Endodermal cell (in vitro differentiated cells): ENCODE data around the gene SIDT1. TPM values are rescaled to one million over a fixed set of nuclear protein-coding genes. Genes with fewer than 3 reads are reported as not detected.

Experiments used
- DNase-seq: peaks from one replicate; pipeline ENCODE4 v3.0.0-alpha.2; 2017
- H3K27ac ChIP-seq: 2 replicates; pipeline ENCODE4 v1.5.1; 2013; ENCODE audit warnings: mild to moderate bottlenecking, low read depth, low read length, moderate library complexity
- H3K27me3 ChIP-seq: 2 replicates; pipeline ENCODE4 v1.6.1; 2013; ENCODE audit warnings: mild to moderate bottlenecking, low read length, moderate library complexity; ENCODE audit not compliant: insufficient read depth, control insufficient read depth, poor library complexity, severe bottlenecking
- H3K36me3 ChIP-seq: 2 replicates; pipeline ENCODE4 v1.7.0; 2013; ENCODE audit warnings: mild to moderate bottlenecking, low read length, moderate library complexity; ENCODE audit not compliant: control insufficient read depth, insufficient read depth
- H3K4me1 ChIP-seq: one replicate; pipeline ENCODE4 v1.7.0; 2013; ENCODE audit warnings: low read length; ENCODE audit not compliant: control insufficient read depth, insufficient read depth
- H3K4me3 ChIP-seq: 2 replicates; pipeline ENCODE4 v1.5.1; 2013; ENCODE audit warnings: mild to moderate bottlenecking, low read length, moderate library complexity
- H3K9ac ChIP-seq: 2 replicates; pipeline ENCODE4 v1.6.1; 2013; ENCODE audit warnings: mild to moderate bottlenecking, low read length, moderate library complexity; ENCODE audit not compliant: poor library complexity, severe bottlenecking; ENCODE audit errors: extremely low read depth
- H3K9me3 ChIP-seq: 2 replicates; pipeline ENCODE4 v1.6.1; 2013; ENCODE audit warnings: mild to moderate bottlenecking, low read length, moderate library complexity; ENCODE audit not compliant: control insufficient read depth
- H3K27ac Mint-ChIP-seq: 2 replicates; pipeline ENCODE4 v1.8.0; 2020; ENCODE audit warnings: mixed read lengths
- H3K27me3 Mint-ChIP-seq: 2 replicates; pipeline ENCODE4 v1.8.0; 2021; ENCODE audit warnings: mild to moderate bottlenecking, mixed read lengths; ENCODE audit not compliant: insufficient read depth
- H3K36me3 Mint-ChIP-seq: 2 replicates; pipeline ENCODE4 v1.8.0; 2020; ENCODE audit warnings: low read depth, mixed read lengths
- H3K4me1 Mint-ChIP-seq: 2 replicates; pipeline ENCODE4 v1.8.0; 2020; ENCODE audit warnings: mixed read lengths
- H3K4me3 Mint-ChIP-seq: 2 replicates; pipeline ENCODE4 v1.8.0; 2020; ENCODE audit warnings: mild to moderate bottlenecking, moderate library complexity, mixed read lengths
- H3K9me3 Mint-ChIP-seq: 2 replicates; pipeline ENCODE4 v1.8.0; 2020; ENCODE audit warnings: mild to moderate bottlenecking, mixed read lengths
- CTCF ChIP-seq: fragments of 200-600 bp; sonication (generic); conservative IDR thresholded peaks from 2 replicates; pipeline ENCODE4 v1.5.0; 2021; ENCODE audit warnings: antibody characterized with exemption, mild to moderate bottlenecking
- WGBS, 2 experiments: methylation state at CpG; one replicate each; pipeline versions ENCODE4 v1.1.5 to v1.1.7; 2013; ENCODE audit warnings: missing lambda C conversion rate in 2 of 2, mixed read lengths in 1 of 2; ENCODE audit not compliant: insufficient coverage in 1 of 2, insufficient read length in 1 of 2; 5-methylcytosine and 5-hydroxymethylcytosine counted together
- total RNA-seq, 2 donors: library from RNA; stranded (reverse); fragmentation: NEBNext Ultra II Directional in 1 of 2; extraction: Animal tissue kit (Norgen Biotek cat#: 25700) in 1 of 2; gene quantifications; 2 replicates in 1 of 2; 3 replicates in 1 of 2; pipeline ENCODE4 v1.2.1, GENCODE V29; 2021

SIDT1 gene
- total RNA-seq, 2 donors from 2014 or later = not detected

GRCh38 chr3:113607219-113607596, 74.9 kb downstream of the SIDT1 start:
- H3K36me3 Mint-ChIP-seq = no peaks in the 10 kb centered on the region
- Histone ChIP-seq H3K9ac (no peak overlapping the region), H3K27ac (no peak overlapping the region), H3K27me3 (no peaks in the 10 kb centered on the region), H3K4me3 (no peak overlapping the region), H3K4me1 (peaks cover 5% of the 10 kb centered on the region), H3K36me3 (no peaks in the 10 kb centered on the region), H3K9me3 (no peaks in the 10 kb centered on the region)
- H3K4me3 Mint-ChIP-seq = no peak overlapping the region
- no peak overlapping the region for H3K27ac Mint-ChIP-seq
- WGBS, 2 experiments = 74 to 86% methylated on average over 3 to 5 of the region's 5 CpGs
- no peaks in the 10 kb centered on the region for H3K9me3 Mint-ChIP-seq
- H3K4me1 Mint-ChIP-seq = peaks cover 10% of the 10 kb centered on the region
- no peaks in the 10 kb centered on the region for H3K27me3 Mint-ChIP-seq
- TF ChIP-seq CTCF = no peak
- DNase-seq = no peak

- WGBS, 2 experiments = 92% methylated on average over 3 to 5 of the region's 5 CpGs
- H3K9me3 ChIP-seq = no peaks in the 10 kb centered on the region
- Mint-ChIP-seq H3K9me3 (no peaks in the 10 kb centered on the region), H3K36me3 (no peaks in the 10 kb centered on the region), H3K4me3 (no peak overlapping the region), H3K27me3 (no peaks in the 10 kb centered on the region), H3K4me1 (no peaks in the 10 kb centered on the region), H3K27ac (no peak overlapping the region)
- no peaks in the 10 kb centered on the region for H3K4me1 ChIP-seq
- H3K27ac ChIP-seq = no peak overlapping the region
- no peak for TF ChIP-seq CTCF
- H3K9ac ChIP-seq = no peak overlapping the region
- no peak for DNase-seq
- H3K4me3 ChIP-seq = no peak overlapping the region
- H3K27me3 ChIP-seq = no peaks in the 10 kb centered on the region
- H3K36me3 ChIP-seq = no peaks in the 10 kb centered on the region
These were observed 82.0 kb downstream of the SIDT1 start for GRCh38 chr3:113614402-113614801.

- WGBS, 2 experiments = 93% methylated on average over 4 of the region's 4 CpGs; no CpG with 5 or more reads in 1 of the 2 experiments
- Mint-ChIP-seq H3K27ac (no peak overlapping the region), H3K27me3 (no peaks in the 10 kb centered on the region), H3K4me1 (no peaks in the 10 kb centered on the region), H3K4me3 (no peak overlapping the region), H3K9me3 (no peaks in the 10 kb centered on the region), H3K36me3 (no peaks in the 10 kb centered on the region)
- Histone ChIP-seq H3K9me3 (no peaks in the 10 kb centered on the region), H3K9ac (no peak overlapping the region), H3K4me1 (no peaks in the 10 kb centered on the region), H3K27me3 (no peaks in the 10 kb centered on the region), H3K4me3 (no peak overlapping the region), H3K27ac (no peak overlapping the region), H3K36me3 (no peaks in the 10 kb centered on the region)
- DNase-seq = no peak
- no peak for TF ChIP-seq CTCF
These were observed 83.6 kb downstream of the SIDT1 start for GRCh38 chr3:113615976-113616375.
